H1 (cell line): Measurements from ENCODE around the gene OXSR1. TPM values are rescaled to one million over a fixed set of nuclear protein-coding genes. Genes with fewer than 3 reads are reported as not detected.

Experiments used
- CREB1 ChIP-seq: IDR thresholded peaks from 2 replicates; pipeline ENCODE4 v1.6.1; 2012; ENCODE audit warnings: inconsistent platforms
- RAD21 ChIP-seq, 2 experiments: IDR thresholded peaks in 1 of 2; conservative IDR thresholded peaks in 1 of 2; 2 replicates each; pipeline ENCODE4 v1.6.1; 2011; ENCODE audit warnings: low read depth in 2 of 2, low read length in 2 of 2, improper control_type of control experiment in 1 of 2, inconsistent platforms in 1 of 2, mild to moderate bottlenecking in 1 of 2, moderate library complexity in 1 of 2
- polyA plus RNA-seq, 7 experiments: library from polyadenylated mRNA; depleted of rRNA in 3 of 7; stranded (reverse) in 5 of 7; unstranded in 2 of 7; fragments of >200 nt in 5 of 7; fragments of 200-250 nt in 2 of 7; gene quantifications; 1 replicate in 5 of 7; 2 replicates in 1 of 7; 4 replicates in 1 of 7; pipeline versions ENCODE4 v1.2.1 to v1.2.3, GENCODE V29; 2011 to 2013; ENCODE audit warnings: missing spikeins in 2 of 7, mixed read lengths in 2 of 7
- total RNA-seq: library from RNA; stranded (reverse); fragmentation: NEBNext Ultra II Directional; extraction: Animal tissue kit (Norgen Biotek cat#: 25700); gene quantifications from 2 replicates; pipeline ENCODE4 v1.2.1, GENCODE V29; 2021
- TF ChIP-seq, protein P1 (sequence below): fragments of 300-600 bp; sonication (generic); IDR thresholded peaks from 2 replicates; pipeline ENCODE4 v1.7.1; 2012; ENCODE audit warnings: low read length, moderate library complexity, mild to moderate bottlenecking, inconsistent platforms; ENCODE audit not compliant: insufficient replicate concordance
- TF ChIP-seq, protein P2 (sequence below): IDR thresholded peaks from 2 replicates; pipeline ENCODE4 v1.6.1; 2012; ENCODE audit warnings: low read length, inconsistent platforms

The OXSR1 gene
- total and polyA plus RNA-seq, 2 of the 8 experiments (the other 6 are each of a cell fraction or from before 2014, with no cell fraction given), result 25.1 to 47.0 TPM

DNA sequence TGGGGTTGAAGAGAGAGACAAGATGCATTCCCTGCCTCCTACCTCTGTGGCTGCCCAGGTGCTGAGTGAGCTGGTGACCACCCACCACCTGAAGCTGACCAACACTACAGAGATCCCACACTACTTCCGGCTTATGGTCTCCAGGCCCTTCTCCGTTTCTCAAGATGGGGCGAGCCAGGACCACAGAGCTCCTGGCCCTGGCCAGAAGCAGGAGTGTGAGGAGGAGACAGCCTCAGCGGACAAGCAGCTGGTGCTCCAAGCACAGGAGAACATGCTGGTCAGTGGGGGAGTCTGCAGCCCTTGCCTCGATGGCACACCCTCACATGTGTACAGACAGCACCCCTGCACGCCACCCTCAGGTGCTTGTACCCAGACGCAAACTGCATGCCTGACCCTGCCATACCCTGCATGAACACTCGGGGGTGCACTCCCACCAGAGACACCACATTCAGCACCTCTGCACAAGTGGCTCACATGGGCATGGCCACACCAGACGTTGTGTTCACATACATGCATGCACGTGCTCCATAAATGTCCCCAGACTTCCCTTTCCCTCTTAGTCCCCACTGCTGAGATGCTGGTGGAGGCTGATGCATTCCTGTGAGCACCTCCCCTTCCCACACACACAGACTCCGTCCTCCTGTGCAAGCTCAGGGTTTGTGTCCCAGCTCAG, 47.5 kb upstream of the OXSR1 start (continued):
- TF ChIP-seq, protein P1, sequence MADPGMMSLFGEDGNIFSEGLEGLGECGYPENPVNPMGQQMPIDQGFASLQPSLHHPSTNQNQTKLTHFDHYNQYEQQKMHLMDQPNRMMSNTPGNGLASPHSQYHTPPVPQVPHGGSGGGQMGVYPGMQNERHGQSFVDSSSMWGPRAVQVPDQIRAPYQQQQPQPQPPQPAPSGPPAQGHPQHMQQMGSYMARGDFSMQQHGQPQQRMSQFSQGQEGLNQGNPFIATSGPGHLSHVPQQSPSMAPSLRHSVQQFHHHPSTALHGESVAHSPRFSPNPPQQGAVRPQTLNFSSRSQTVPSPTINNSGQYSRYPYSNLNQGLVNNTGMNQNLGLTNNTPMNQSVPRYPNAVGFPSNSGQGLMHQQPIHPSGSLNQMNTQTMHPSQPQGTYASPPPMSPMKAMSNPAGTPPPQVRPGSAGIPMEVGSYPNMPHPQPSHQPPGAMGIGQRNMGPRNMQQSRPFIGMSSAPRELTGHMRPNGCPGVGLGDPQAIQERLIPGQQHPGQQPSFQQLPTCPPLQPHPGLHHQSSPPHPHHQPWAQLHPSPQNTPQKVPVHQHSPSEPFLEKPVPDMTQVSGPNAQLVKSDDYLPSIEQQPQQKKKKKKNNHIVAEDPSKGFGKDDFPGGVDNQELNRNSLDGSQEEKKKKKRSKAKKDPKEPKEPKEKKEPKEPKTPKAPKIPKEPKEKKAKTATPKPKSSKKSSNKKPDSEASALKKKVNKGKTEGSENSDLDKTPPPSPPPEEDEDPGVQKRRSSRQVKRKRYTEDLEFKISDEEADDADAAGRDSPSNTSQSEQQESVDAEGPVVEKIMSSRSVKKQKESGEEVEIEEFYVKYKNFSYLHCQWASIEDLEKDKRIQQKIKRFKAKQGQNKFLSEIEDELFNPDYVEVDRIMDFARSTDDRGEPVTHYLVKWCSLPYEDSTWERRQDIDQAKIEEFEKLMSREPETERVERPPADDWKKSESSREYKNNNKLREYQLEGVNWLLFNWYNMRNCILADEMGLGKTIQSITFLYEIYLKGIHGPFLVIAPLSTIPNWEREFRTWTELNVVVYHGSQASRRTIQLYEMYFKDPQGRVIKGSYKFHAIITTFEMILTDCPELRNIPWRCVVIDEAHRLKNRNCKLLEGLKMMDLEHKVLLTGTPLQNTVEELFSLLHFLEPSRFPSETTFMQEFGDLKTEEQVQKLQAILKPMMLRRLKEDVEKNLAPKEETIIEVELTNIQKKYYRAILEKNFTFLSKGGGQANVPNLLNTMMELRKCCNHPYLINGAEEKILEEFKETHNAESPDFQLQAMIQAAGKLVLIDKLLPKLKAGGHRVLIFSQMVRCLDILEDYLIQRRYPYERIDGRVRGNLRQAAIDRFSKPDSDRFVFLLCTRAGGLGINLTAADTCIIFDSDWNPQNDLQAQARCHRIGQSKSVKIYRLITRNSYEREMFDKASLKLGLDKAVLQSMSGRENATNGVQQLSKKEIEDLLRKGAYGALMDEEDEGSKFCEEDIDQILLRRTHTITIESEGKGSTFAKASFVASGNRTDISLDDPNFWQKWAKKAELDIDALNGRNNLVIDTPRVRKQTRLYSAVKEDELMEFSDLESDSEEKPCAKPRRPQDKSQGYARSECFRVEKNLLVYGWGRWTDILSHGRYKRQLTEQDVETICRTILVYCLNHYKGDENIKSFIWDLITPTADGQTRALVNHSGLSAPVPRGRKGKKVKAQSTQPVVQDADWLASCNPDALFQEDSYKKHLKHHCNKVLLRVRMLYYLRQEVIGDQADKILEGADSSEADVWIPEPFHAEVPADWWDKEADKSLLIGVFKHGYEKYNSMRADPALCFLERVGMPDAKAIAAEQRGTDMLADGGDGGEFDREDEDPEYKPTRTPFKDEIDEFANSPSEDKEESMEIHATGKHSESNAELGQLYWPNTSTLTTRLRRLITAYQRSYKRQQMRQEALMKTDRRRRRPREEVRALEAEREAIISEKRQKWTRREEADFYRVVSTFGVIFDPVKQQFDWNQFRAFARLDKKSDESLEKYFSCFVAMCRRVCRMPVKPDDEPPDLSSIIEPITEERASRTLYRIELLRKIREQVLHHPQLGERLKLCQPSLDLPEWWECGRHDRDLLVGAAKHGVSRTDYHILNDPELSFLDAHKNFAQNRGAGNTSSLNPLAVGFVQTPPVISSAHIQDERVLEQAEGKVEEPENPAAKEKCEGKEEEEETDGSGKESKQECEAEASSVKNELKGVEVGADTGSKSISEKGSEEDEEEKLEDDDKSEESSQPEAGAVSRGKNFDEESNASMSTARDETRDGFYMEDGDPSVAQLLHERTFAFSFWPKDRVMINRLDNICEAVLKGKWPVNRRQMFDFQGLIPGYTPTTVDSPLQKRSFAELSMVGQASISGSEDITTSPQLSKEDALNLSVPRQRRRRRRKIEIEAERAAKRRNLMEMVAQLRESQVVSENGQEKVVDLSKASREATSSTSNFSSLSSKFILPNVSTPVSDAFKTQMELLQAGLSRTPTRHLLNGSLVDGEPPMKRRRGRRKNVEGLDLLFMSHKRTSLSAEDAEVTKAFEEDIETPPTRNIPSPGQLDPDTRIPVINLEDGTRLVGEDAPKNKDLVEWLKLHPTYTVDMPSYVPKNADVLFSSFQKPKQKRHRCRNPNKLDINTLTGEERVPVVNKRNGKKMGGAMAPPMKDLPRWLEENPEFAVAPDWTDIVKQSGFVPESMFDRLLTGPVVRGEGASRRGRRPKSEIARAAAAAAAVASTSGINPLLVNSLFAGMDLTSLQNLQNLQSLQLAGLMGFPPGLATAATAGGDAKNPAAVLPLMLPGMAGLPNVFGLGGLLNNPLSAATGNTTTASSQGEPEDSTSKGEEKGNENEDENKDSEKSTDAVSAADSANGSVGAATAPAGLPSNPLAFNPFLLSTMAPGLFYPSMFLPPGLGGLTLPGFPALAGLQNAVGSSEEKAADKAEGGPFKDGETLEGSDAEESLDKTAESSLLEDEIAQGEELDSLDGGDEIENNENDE, result no peak
- TF ChIP-seq CREB1, result peak; percentile 27; the same call in 1 of the 2 replicates
- TF ChIP-seq, protein P2, sequence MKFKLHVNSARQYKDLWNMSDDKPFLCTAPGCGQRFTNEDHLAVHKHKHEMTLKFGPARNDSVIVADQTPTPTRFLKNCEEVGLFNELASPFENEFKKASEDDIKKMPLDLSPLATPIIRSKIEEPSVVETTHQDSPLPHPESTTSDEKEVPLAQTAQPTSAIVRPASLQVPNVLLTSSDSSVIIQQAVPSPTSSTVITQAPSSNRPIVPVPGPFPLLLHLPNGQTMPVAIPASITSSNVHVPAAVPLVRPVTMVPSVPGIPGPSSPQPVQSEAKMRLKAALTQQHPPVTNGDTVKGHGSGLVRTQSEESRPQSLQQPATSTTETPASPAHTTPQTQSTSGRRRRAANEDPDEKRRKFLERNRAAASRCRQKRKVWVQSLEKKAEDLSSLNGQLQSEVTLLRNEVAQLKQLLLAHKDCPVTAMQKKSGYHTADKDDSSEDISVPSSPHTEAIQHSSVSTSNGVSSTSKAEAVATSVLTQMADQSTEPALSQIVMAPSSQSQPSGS, result no peak
- TF ChIP-seq RAD21 (IDR thresholded peaks at IDR 0.05 in 1 of 2, conservative IDR thresholded peaks at IDR 0.05 in 1 of 2; ENCODE audit: low read depth in 2 of 2, low read length in 2 of 2), result peak; percentile 86 to 87
